Kidney (tissue), 14 donors: ENCODE data around the gene FBXO28. TPM values are rescaled to one million over a fixed set of nuclear protein-coding genes. Genes with fewer than 3 reads are reported as not detected.

ENCODE experiments used
- DNase-seq, 5 donors: peaks; one replicate each; pipeline ENCODE4 v3.0.0-alpha.2; 2013 to 2020
- FAIRE-seq: peaks from 2 replicates; lab custom pipeline; 2012; peaks lifted over from hg19 to GRCh38; lab: Jason Lieb, UNC
- H3K27ac ChIP-seq, 2 donors: one replicate each; pipeline ENCODE4 v1.7.0; 2013; ENCODE audit warnings: low read depth in 2 of 2, low read length in 2 of 2, inconsistent platforms in 1 of 2
- H3K27me3 ChIP-seq: one replicate; pipeline ENCODE4 v1.7.1; 2013; ENCODE audit warnings: low read length, inconsistent platforms; ENCODE audit not compliant: control insufficient read depth, insufficient read depth
- H3K36me3 ChIP-seq, 3 donors: one replicate each; pipeline versions ENCODE4 v1.7.0 to v1.7.1; 2013; ENCODE audit warnings: low read length in 3 of 3, control low read depth in 1 of 3, inconsistent platforms in 1 of 3; ENCODE audit not compliant: insufficient read depth in 3 of 3, control insufficient read depth in 2 of 3
- H3K4me1 ChIP-seq, 3 donors: one replicate each; pipeline versions ENCODE4 v1.7.0 to v1.7.1; 2013; ENCODE audit warnings: low read length in 3 of 3, inconsistent platforms in 1 of 3, low read depth in 1 of 3; ENCODE audit not compliant: control insufficient read depth in 2 of 3, insufficient read depth in 2 of 3
- H3K4me3 ChIP-seq, 3 donors: one replicate each; pipeline versions ENCODE4 v1.7.0 to v1.8.1; 2013; ENCODE audit warnings: low read length in 3 of 3, control low read depth in 1 of 3, inconsistent platforms in 1 of 3
- H3K9ac ChIP-seq, 3 donors: one replicate each; pipeline versions ENCODE4 v1.7.0 to v1.7.1; 2013; ENCODE audit warnings: low read length in 3 of 3, control low read depth in 1 of 3, inconsistent platforms in 1 of 3
- H3K9me3 ChIP-seq, 3 donors: one replicate each; pipeline versions ENCODE4 v1.7.0 to v1.7.1; 2013; ENCODE audit warnings: low read length in 3 of 3, control low read depth in 1 of 3, inconsistent platforms in 1 of 3; ENCODE audit not compliant: control insufficient read depth in 2 of 3, insufficient read depth in 1 of 3
- intact Hi-C: fragments of 100-400 bp; cut with DNase I; formaldehyde crosslinking; loops from one replicate; pipeline ENCODE4 v1.11.1; 2022
- polyA plus RNA-seq: library from polyadenylated mRNA; stranded (reverse); fragments of 350-450 nt; fragmentation: Illumina TruSeq; extraction: RNeasy Lipid Tissue Mini Kit (QIAGEN cat#74804); gene quantifications from one replicate; pipeline ENCODE4 v1.2.3, GENCODE V29; 2014; ENCODE audit warnings: low read depth, low replicate concordance; ENCODE audit not compliant: insufficient read depth
- total RNA-seq: library from RNA; stranded (reverse); fragmentation: NEBNext Ultra II Directional; extraction: Animal tissue kit (Norgen Biotek cat#: 25700); gene quantifications from one replicate; pipeline ENCODE4 v1.2.1, GENCODE V29; 2021
- TF ChIP-seq, protein P1 (sequence below): IDR thresholded peaks from 3 replicates; pipeline ENCODE4 v1.5.1; 2012; ENCODE audit warnings: mild to moderate bottlenecking, moderate library complexity, borderline replicate concordance; ENCODE audit not compliant: insufficient read depth; ENCODE audit errors: extremely low read depth
- donor health status: control.
- donor health status: control.
- donor health status: control.
- donor health status: control.
- donor health status: control.
- donor health status: DM: yes; HTN: yes; CAD: no.
- donor health status: Normal renal cell carcinoma (clear cell type).

Gene FBXO28
- total and polyA plus RNA-seq, 2 donors from 2014 or later = 8.8 to 31.4 TPM

DNA sequence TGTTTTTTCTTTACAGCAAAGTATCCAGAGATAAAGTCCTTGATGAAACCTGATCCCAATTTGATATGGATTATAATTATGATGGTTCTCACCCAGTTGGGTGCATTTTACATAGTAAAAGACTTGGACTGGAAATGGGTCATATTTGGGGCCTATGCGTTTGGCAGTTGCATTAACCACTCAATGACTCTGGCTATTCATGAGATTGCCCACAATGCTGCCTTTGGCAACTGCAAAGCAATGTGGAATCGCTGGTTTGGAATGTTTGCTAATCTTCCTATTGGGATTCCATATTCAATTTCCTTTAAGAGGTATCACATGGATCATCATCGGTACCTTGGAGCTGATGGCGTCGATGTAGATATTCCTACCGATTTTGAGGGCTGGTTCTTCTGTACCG is 75.7 kb downstream of the FBXO28 start:
- intact Hi-C loops = no loop called here
- Histone ChIP-seq H3K27ac (no peak overlapping the region), H3K4me1 (no peaks in the 10 kb centered on the region), H3K36me3 (peaks cover 2 to 6% (median 2%) of the 10 kb centered on the region in 3 donors), H3K9ac (no peak overlapping the region), H3K27me3 (no peaks in the 10 kb centered on the region), H3K4me3 (no peak overlapping the region), H3K9me3 (no peaks in the 10 kb centered on the region)
- FAIRE-seq (no peak), DNase-seq (no peak)
- TF ChIP-seq, protein P1, sequence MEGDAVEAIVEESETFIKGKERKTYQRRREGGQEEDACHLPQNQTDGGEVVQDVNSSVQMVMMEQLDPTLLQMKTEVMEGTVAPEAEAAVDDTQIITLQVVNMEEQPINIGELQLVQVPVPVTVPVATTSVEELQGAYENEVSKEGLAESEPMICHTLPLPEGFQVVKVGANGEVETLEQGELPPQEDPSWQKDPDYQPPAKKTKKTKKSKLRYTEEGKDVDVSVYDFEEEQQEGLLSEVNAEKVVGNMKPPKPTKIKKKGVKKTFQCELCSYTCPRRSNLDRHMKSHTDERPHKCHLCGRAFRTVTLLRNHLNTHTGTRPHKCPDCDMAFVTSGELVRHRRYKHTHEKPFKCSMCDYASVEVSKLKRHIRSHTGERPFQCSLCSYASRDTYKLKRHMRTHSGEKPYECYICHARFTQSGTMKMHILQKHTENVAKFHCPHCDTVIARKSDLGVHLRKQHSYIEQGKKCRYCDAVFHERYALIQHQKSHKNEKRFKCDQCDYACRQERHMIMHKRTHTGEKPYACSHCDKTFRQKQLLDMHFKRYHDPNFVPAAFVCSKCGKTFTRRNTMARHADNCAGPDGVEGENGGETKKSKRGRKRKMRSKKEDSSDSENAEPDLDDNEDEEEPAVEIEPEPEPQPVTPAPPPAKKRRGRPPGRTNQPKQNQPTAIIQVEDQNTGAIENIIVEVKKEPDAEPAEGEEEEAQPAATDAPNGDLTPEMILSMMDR = no peak

DNA sequence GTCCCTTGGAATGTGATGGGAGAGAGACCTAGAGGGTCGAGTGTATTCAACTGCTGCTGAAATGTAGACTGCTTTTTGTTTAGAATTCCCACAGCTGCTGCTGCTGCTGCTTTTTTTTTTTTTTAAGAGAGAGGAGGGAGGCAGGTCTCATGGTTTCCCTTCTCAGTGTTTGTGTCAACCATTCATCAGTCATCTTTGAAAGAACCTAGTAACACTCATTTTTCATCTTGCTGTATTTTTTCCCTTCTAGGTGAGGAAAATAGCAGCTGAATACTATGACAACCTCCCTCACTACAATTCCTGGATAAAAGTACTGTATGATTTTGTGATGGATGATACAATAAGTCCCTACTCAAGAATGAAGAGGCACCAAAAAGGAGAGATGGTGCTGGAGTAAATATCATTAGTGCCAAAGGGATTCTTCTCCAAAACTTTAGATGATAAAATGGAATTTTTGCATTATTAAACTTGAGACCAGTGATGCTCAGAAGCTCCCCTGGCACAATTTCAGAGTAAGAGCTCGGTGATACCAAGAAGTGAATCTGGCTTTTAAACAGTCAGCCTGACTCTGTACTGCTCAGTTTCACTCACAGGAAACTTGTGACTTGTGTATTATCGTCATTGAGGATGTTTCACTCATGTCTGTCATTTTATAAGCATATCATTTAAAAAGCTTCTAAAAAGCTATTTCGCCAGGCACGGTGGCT is 78.3 kb downstream of the FBXO28 start:
- FAIRE-seq = no peak
- peaks cover 0 to 7% (median 3%) of the 10 kb centered on the region in 3 donors for H3K4me1 ChIP-seq
- peaks cover 2 to 6% (median 2%) of the 10 kb centered on the region in 3 donors for H3K36me3 ChIP-seq
- TF ChIP-seq, protein P1 = no peak
- H3K9ac ChIP-seq = no peak overlapping the region
- no peaks in the 10 kb centered on the region for H3K27me3 ChIP-seq
- no peak for DNase-seq
- H3K27ac ChIP-seq = no peak overlapping the region
- H3K9me3 ChIP-seq = no peaks in the 10 kb centered on the region
- intact Hi-C loops = no loop called here
- no peak overlapping the region for H3K4me3 ChIP-seq

DNA sequence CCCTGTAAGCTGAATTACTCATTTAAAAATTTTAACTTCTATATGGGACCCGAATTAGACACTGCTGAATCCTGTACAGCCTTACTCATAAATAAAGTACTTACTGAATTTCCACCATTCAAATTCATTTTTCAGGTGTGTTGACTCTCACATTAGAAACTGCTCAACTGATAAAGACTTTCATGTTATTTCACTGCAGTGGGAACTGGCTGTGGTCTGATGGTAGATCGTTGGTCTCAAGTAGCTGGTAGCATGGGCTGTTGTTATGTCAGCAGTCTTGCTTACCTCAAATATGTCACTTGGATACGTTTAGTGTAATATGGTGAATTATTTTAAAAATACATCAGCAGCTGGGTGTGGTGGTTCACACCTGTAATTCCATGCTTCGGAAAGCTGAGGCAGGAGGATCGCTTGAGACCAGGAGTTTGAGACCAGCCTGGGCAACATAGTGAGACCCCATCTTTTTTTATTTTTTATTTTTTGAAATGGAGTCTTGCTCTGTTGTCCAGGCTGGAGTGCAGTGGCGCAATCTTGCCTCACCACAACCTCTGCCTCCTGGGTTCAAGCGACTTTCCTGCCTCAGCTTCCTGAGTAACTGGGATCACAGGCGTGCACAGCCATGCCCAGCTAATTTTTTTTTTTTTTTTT is 79.5 kb downstream of the FBXO28 start:
- no peak for FAIRE-seq
- peaks cover 0 to 9% (median 4%) of the 10 kb centered on the region in 3 donors for H3K4me1 ChIP-seq

More for the DNA sequence above, 79.5 kb downstream of the FBXO28 start:
- peaks cover 2 to 6% (median 2%) of the 10 kb centered on the region in 3 donors for H3K36me3 ChIP-seq
- no peak for DNase-seq
- H3K9me3 ChIP-seq = no peaks in the 10 kb centered on the region
- no peak overlapping the region for H3K4me3 ChIP-seq
- TF ChIP-seq, protein P1 = no peak
- intact Hi-C loops = no loop called here
- H3K27me3 ChIP-seq = no peaks in the 10 kb centered on the region
- no peak overlapping the region for H3K9ac ChIP-seq
- H3K27ac ChIP-seq = no peak overlapping the region
